Cardiac septum (tissue), 1 donor: ENCODE measurements around the gene VPS37B. TPM values are rescaled to one million over a fixed set of nuclear protein-coding genes. Genes with fewer than 3 reads are reported as not detected.

ENCODE experiments used
- DNase-seq: peaks from one replicate; pipeline ENCODE4 v3.0.0-alpha.2; 2020; ENCODE audit warnings: low spot score
- intact Hi-C: fragments of 100-400 bp; cut with DNase I; formaldehyde crosslinking; loops from one replicate; pipeline ENCODE4 v1.14.0; 2022
- total RNA-seq: library from RNA; stranded (reverse); fragmentation: NEBNext Ultra II Directional; extraction: Animal tissue kit (Norgen Biotek cat#: 25700); gene quantifications from one replicate; pipeline ENCODE4 v1.2.1, GENCODE V29; 2021
- donor health status: DM: no; HTN: no; CAD: no.

The VPS37B gene
- total RNA-seq, 1 donor from 2014 or later, result 16.8 TPM

- no peak for DNase-seq
- intact Hi-C loops, result loop anchor here (5.0 kb wide), 1 partner anchor 66 kb away; no protein-coding TSS in a partner anchor
These were observed 37.2 kb downstream of the VPS37B start for GRCh38 chr12:122858591-122859302.

- no peak for DNase-seq
- intact Hi-C loops, result loop anchor here (5.0 kb wide), 1 partner anchor 66 kb away; no protein-coding TSS in a partner anchor
These were observed 37.8 kb downstream of the VPS37B start for GRCh38 chr12:122858171-122858570.

GRCh38 chr12:122856999-122857671, 38.8 kb downstream of the VPS37B start:
- DNase-seq, result no peak

GRCh38 chr12:122855928-122856831, 39.7 kb downstream of the VPS37B start:
- intact Hi-C loops, result loop anchor here (5.0 kb wide), 1 partner anchor 64 kb away; no protein-coding TSS in a partner anchor
- DNase-seq, result no peak

More at GRCh38 chr12:122856999-122857671, 38.8 kb downstream of the VPS37B start:
- intact Hi-C loops, result loop anchor here (5.0 kb wide), 1 partner anchor 65 kb away; no protein-coding TSS in a partner anchor

DNA sequence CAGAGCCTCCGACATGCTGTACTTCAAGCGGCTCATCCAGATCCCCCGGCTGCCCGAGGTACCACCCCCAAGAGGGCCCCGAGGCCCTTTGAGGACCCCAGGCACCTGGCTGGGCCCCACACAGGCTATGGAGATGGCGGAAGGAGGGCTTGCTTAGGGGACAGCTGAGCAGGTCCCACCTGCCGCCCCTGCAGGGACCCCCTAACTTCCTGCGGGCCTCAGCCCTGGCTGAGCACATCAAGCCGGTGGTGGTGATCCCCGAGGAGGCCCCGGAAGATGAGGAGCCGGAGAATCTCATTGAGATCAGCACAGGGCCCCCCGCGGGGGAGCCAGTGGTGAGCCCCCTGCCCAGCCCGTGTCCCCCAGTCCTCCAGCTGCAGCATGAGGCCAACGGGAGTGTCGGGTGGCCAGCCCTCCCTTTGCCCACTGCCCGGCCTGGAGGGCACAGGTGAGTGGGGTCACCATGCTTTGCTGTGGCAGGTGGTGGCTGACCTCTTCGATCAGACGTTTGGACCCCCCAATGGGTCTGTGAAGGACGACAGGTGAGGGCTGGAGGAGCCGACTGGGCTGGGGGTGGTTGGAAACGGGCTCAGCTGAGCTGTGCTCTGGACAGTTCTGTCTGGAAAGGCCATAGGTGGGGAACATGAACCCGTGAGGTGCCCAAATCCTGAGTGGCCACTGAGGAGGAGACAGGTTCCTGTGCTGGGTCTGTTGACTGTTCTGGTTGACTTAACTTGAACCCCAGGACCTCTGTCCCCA, 40.7 kb downstream of the VPS37B start:
- no peak for DNase-seq
- intact Hi-C loops, result loop anchor here (5.0 kb wide), 1 partner anchor 63 kb away; no protein-coding TSS in a partner anchor

DNA sequence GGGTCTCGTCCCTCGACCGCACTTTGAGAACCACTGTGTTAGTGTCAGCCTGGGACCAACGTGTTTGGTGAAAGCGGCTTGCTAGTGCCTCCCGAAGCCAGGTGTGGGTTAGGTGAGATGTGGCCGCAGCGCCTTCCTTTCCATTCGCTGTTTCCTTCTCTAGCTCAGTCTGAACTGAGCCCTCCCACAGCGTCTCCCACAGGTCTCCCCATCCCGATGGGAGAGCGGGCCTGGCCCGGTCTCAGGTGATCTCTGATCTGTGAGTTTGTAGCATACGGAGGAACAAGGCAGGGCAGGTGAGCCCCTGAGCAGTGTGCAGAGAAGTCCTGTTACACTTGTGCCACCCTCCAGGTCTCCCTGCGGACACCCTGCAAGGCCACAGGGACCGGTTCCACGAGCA, 41.4 kb downstream of the VPS37B start:
- DNase-seq, result no peak

DNA sequence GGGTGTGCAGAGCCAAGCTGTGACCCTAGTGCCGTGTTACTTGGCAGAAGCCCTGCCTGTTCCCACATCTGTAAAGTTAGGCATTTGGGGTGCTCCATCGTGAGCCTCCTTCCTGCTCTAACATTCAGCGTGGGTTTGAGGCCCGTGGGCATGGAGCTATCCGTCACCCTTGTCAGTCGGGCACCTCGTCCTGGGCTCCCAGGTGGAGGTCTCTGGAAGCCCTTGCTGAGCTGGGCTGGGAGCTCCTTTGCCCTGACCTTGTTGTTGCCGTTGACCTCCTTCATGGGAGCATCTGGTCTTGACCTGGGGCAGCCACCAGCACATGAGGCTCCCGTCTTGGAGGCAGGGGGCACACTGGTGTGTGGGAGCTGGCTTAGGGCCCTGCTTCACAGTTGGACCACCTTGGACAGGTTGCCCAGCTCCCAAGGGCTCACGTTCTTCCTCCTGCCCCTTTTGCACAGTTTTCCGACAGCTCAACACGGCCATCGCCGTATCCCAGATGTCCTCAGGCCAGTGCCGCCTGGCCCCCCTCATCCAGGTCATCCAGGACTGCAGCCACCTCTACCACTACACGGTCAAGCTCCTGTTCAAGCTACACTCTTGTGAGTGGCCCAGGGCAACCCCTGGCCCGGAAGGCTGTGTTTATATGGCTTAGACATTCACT, 42.2 kb downstream of the VPS37B start:
- intact Hi-C loops, result no loop called here

More for the DNA sequence above, 41.4 kb downstream of the VPS37B start:
- intact Hi-C loops, result no loop called here

GRCh38 chr12:122852336-122853275, 43.3 kb downstream of the VPS37B start:
- DNase-seq, result no peak
- intact Hi-C loops, result no loop called here

More for the DNA sequence above, 42.2 kb downstream of the VPS37B start:
- no peak for DNase-seq

GRCh38 chr12:122851820-122852219, 44.1 kb downstream of the VPS37B start:
- DNase-seq, result no peak

GRCh38 chr12:122850695-122851350, 45.1 kb downstream of the VPS37B start:
- DNase-seq, result no peak
- intact Hi-C loops, result no loop called here

More at GRCh38 chr12:122851820-122852219, 44.1 kb downstream of the VPS37B start:
- intact Hi-C loops, result no loop called here

DNA sequence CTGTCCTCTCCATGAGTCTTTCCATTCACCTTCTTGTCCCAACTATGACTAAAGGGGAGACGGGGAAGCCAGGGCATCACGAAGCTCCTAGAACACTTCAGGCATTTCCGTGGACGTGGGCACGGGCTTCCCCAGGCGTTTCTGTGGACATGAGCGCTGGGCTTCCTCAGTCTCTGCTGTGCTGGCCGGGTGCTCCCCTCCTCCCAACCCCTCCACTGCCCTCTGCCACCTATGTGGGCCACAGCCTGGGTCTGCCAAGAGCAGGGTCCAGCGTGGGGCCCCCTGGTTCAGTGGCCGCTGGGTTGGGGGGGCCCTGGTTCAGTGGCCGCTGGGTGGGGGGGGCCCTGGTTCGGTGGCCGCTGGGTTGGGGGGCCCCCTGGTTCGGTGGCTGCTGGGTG, 45.9 kb downstream of the VPS37B start:
- DNase-seq, result no peak
- intact Hi-C loops, result no loop called here

DNA sequence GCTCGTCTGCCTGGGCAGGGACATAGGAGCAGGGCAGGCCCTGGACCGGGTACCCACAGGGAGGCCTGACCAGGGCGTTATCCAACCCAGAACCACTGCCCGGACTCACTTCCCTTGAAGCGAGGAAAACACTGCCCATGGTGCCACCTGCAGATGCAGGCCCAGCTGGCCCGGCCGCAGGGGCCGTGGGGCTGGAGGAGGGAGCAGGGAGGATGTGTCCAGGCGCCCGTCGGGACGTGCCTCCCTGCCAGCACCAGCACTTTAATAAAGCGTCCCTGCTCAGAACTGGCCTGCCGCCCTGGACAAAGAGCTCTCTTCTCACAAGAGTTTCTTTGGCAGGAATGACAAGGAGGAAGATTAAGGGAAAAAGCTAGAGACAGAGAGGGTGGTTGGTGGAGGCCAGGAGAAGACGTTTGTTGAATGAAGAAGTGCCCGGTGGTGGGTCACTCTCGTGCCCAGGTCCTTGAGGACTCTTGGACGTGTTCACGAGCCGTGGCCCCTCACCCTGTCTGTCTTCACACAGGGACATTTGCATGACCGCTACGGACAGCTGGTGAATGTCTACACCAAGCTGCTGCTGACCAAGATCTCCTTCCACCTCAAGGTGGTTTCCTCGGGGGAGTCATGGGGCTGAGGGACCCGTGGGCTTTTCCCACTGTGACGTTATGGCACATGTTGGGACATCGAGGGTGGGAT, 46.4 kb downstream of the VPS37B start:
- no peak for DNase-seq
- intact Hi-C loops, result no loop called here

GRCh38 chr12:122848471-122849351, 47.2 kb downstream of the VPS37B start:
- intact Hi-C loops, result no loop called here
- DNase-seq, result no peak

DNA sequence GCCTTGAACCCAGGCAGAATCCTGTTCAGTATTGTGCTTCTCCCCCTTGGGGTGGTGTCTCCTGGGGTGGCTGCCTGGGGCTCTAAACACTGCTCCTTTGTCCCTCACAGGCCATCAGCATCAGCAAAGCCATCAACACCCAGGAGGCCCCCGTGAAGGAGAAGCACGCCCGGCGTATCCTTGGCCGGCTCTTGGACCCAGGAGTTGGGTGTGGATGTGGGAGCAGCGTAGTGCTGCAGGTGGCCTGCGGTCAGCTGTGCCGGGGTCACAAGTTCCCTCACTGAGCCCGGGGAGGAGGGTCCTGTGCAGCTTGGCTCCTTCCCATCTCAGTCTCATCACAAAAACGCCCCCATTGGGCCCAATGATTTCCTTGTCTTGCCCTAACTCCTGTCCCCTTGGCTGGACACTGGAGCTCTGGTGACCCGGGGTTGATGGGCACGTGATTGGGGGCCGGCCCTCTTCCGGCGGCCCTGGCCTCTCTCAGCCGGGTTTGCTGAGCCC, 48.0 kb downstream of the VPS37B start:
- DNase-seq, result no peak
- intact Hi-C loops, result no loop called here

GRCh38 chr12:122847516-122847836, 48.4 kb downstream of the VPS37B start:
- intact Hi-C loops, result no loop called here
- DNase-seq, result no peak
